ENCODE data around the gene RNGTT. TPM values are rescaled to one million over a fixed set of nuclear protein-coding genes. Genes with fewer than 3 reads are reported as not detected.
"Not testable (repeated sequence)": the region's sequence is repeated elsewhere in the genome, so short reads cannot be mapped to it uniquely, and the experiment has no call there.

The RNGTT gene
- total RNA-seq, 2 experiments from 2014 or later = 22.1 to 22.2 TPM

- ChIA-PET CTCF (interaction anchor here (1.5 to 1.9 kb wide), 2 partner anchors 13 to 37 kb away, joined by 3 to 5 read pairs; no protein-coding TSS in a partner anchor), POLR2A (interaction anchor here (1.2 kb wide), 1 partner anchor 111 kb away, joined by 3 read pairs; no protein-coding TSS in a partner anchor)
- no peak overlapping the region for H3K4me3 Mint-ChIP-seq
- ATAC-seq = no peak
- intact Hi-C loops (cut with micrococcal nuclease) = no loop called here
- H3K4me1 Mint-ChIP-seq (ENCODE audit: low read depth) = peaks cover 6% of the 10 kb centered on the region
- H3K27ac Mint-ChIP-seq = no peak overlapping the region
- no peaks in the 10 kb centered on the region for H3K9me3 Mint-ChIP-seq
- H3K27me3 Mint-ChIP-seq = no peaks in the 10 kb centered on the region
- DNase-seq = no peak
- peaks cover 8% of the 10 kb centered on the region for H3K36me3 Mint-ChIP-seq (ENCODE audit: low read depth)
- no peak for TF ChIP-seq CTCF (IDR thresholded peaks at IDR 0.05)
Measured at GRCh38 chr6:88945415-88946008, 17.9 kb downstream of the RNGTT start.

- no peak for ATAC-seq
- CTCF ChIA-PET = interaction anchor here (1.2 kb wide), 1 partner anchor 12 kb away, joined by 3 read pairs; no protein-coding TSS in a partner anchor
Measured at GRCh38 chr6:88933521-88933920, 29.9 kb downstream of the RNGTT start.

GRCh38 chr6:88932019-88932418 is 31.4 kb downstream of the RNGTT start:
- H3K4me1 Mint-ChIP-seq (ENCODE audit: low read depth); ATAC-seq; H3K27ac Mint-ChIP-seq; POLR2A ChIA-PET; H3K4me3 Mint-ChIP-seq; CTCF ChIA-PET; H3K27me3 Mint-ChIP-seq; intact Hi-C loops (cut with micrococcal nuclease); DNase-seq: not testable (repeated sequence)
- peaks cover 23% of the 10 kb centered on the region for H3K9me3 Mint-ChIP-seq
- H3K36me3 Mint-ChIP-seq (ENCODE audit: low read depth) = peaks cover 67% of the 10 kb centered on the region

More at GRCh38 chr6:88933521-88933920, 29.9 kb downstream of the RNGTT start:
- POLR2A ChIA-PET = no interaction called here
- intact Hi-C loops (cut with micrococcal nuclease) = no loop called here
- H3K36me3 Mint-ChIP-seq (ENCODE audit: low read depth) = peaks cover 76% of the 10 kb centered on the region
- no peaks in the 10 kb centered on the region for H3K27me3 Mint-ChIP-seq
- no peak overlapping the region for H3K4me3 Mint-ChIP-seq
- H3K9me3 Mint-ChIP-seq = peaks cover 24% of the 10 kb centered on the region
- H3K27ac Mint-ChIP-seq = no peak overlapping the region
- DNase-seq = no peak
- TF ChIP-seq CTCF (IDR thresholded peaks at IDR 0.05) = no peak
- H3K4me1 Mint-ChIP-seq (ENCODE audit: low read depth) = no peaks in the 10 kb centered on the region

- Mint-ChIP-seq H3K4me1 (ENCODE audit: low read depth) (peaks cover 10% of the 10 kb centered on the region), H3K27ac (no peak overlapping the region), H3K27me3 (no peaks in the 10 kb centered on the region), H3K9me3 (no peaks in the 10 kb centered on the region), H3K36me3 (ENCODE audit: low read depth) (peaks cover 18% of the 10 kb centered on the region), H3K4me3 (no peak overlapping the region)
- ATAC-seq (no peak), DNase-seq (no peak)
- ChIA-PET CTCF (no interaction called here), POLR2A (no interaction called here)
- intact Hi-C loops (cut with micrococcal nuclease) = no loop called here
- TF ChIP-seq CTCF (IDR thresholded peaks at IDR 0.05) = no peak
Measured at GRCh38 chr6:88922775-88923548, 40.5 kb downstream of the RNGTT start.

- Mint-ChIP-seq H3K27ac (no peak overlapping the region), H3K4me1 (ENCODE audit: low read depth) (peaks cover 18% of the 10 kb centered on the region), H3K36me3 (ENCODE audit: low read depth) (peaks cover 19% of the 10 kb centered on the region), H3K9me3 (no peaks in the 10 kb centered on the region), H3K4me3 (no peak overlapping the region), H3K27me3 (no peaks in the 10 kb centered on the region)
- ATAC-seq (no peak), DNase-seq (no peak)
- intact Hi-C loops (cut with micrococcal nuclease) = no loop called here
- CTCF ChIA-PET = interaction anchor here (1.3 kb wide), 1 partner anchor 12 kb away, joined by 4 read pairs; no protein-coding TSS in a partner anchor
- TF ChIP-seq CTCF (IDR thresholded peaks at IDR 0.05) = no peak
- POLR2A ChIA-PET = no interaction called here
Measured at GRCh38 chr6:88921734-88922133, 41.7 kb downstream of the RNGTT start.

All from activated CD8-positive, alpha-beta T cell treated with anti-CD3 and anti-CD28 coated beads for 36 hours (primary cell).